ENCODE measurements around the gene MAP2K1.
"Not testable (repeated sequence)": the region's sequence is repeated elsewhere in the genome, so short reads cannot be mapped to it uniquely, and the experiment has no call there.

DNA sequence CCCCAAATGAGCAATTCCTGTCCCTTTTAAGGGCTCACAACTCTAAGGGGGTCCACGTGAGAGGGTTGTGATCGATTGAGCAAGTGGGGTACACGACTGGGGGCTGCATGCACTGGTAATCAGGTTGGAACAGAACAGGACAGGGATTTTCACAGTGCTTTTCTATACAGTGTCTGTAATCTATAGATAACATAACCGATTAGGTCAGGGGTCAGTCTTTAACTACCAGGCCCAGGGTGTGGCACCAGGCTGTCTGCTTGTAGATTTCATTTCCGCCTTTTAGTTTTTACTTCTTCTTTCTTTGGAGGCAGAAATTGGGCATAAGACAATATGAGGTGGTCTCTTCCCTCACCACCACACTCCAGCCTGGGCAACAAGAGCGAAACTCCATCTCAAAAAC is 78.6 kb downstream of the MAP2K1 start:
- TF ChIP-seq RAD21 (IDR thresholded peaks at IDR 0.05; ENCODE audit: low read length); SMC3 (IDR thresholded peaks at IDR 0.05; ENCODE audit: low read depth, low read length); POLR2A (IDR thresholded peaks at IDR 0.05; ENCODE audit: low read depth, low read length); NFE2L2 (IDR thresholded peaks at IDR 0.05; ENCODE audit: low read depth, low read length); CEBPB (IDR thresholded peaks at IDR 0.05; ENCODE audit: low read depth, low read length); MXI1 (IDR thresholded peaks at IDR 0.05; ENCODE audit: borderline replicate concordance, low read depth, low read length); MAFK (IDR thresholded peaks at IDR 0.05; ENCODE audit: low read depth, low read length); BHLHE40 (IDR thresholded peaks at IDR 0.05; ENCODE audit: low read depth, low read length); CHD1 (IDR thresholded peaks at IDR 0.05; ENCODE audit: low read depth, low read length); RCOR1 (IDR thresholded peaks at IDR 0.05; ENCODE audit: insufficient replicate concordance, low read length); MAZ (IDR thresholded peaks at IDR 0.05; ENCODE audit: borderline replicate concordance, low read depth, low read length): not testable (repeated sequence)
- TF ChIP-seq, protein P1, sequence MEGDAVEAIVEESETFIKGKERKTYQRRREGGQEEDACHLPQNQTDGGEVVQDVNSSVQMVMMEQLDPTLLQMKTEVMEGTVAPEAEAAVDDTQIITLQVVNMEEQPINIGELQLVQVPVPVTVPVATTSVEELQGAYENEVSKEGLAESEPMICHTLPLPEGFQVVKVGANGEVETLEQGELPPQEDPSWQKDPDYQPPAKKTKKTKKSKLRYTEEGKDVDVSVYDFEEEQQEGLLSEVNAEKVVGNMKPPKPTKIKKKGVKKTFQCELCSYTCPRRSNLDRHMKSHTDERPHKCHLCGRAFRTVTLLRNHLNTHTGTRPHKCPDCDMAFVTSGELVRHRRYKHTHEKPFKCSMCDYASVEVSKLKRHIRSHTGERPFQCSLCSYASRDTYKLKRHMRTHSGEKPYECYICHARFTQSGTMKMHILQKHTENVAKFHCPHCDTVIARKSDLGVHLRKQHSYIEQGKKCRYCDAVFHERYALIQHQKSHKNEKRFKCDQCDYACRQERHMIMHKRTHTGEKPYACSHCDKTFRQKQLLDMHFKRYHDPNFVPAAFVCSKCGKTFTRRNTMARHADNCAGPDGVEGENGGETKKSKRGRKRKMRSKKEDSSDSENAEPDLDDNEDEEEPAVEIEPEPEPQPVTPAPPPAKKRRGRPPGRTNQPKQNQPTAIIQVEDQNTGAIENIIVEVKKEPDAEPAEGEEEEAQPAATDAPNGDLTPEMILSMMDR (conservative IDR thresholded peaks at IDR 0.05; ENCODE audit: low read depth, low read length), result not testable (repeated sequence)
- TF ChIP-seq, protein P2, sequence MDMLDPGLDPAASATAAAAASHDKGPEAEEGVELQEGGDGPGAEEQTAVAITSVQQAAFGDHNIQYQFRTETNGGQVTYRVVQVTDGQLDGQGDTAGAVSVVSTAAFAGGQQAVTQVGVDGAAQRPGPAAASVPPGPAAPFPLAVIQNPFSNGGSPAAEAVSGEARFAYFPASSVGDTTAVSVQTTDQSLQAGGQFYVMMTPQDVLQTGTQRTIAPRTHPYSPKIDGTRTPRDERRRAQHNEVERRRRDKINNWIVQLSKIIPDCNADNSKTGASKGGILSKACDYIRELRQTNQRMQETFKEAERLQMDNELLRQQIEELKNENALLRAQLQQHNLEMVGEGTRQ (IDR thresholded peaks at IDR 0.05; ENCODE audit: low read depth, low read length), result not testable (repeated sequence)

Data from IMR-90 (cell line).